Measurements from ENCODE around the gene ZNF513.
"Not testable (repeated sequence)": the region's sequence is repeated elsewhere in the genome, so short reads cannot be mapped to it uniquely, and the experiment has no call there.

ZNF513 gene

DNA sequence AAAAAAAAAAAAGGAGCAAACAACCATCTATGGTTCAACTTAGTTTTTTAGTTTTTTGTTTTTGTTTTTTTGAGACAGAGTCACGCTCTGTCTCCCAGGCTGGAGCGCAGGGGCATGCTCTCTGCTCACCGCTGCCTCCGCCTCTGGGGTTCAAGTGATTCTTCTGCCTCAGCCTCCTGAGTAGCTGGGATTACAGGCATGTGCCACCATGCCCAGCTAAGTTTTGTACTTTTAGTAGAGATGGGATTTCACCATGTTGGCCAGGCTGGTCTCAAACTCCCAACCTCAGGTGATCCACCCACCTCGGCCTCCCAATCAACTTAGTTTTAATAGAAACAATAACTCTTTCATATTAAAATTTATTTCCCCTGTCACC lies 27.2 kb downstream of the ZNF513 start:
- not testable (repeated sequence) for H3K9me3 ChIP-seq (ENCODE audit: insufficient read depth, low read depth, low read length); H3K9ac ChIP-seq (ENCODE audit: low read depth, low read length); H3K4me3 ChIP-seq (ENCODE audit: low read length); H3K27me3 ChIP-seq (ENCODE audit: insufficient read depth, low read length); H3K27ac ChIP-seq (ENCODE audit: low read depth, low read length)
- H3K36me3 ChIP-seq (ENCODE audit: insufficient read depth, low read length) = peaks cover 11% of the 10 kb centered on the region
- 90% methylated on average over 5 of the region's 5 CpGs for WGBS
- H3K4me1 ChIP-seq (ENCODE audit: insufficient read depth, low read length) = peaks cover 19% of the 10 kb centered on the region

DNA sequence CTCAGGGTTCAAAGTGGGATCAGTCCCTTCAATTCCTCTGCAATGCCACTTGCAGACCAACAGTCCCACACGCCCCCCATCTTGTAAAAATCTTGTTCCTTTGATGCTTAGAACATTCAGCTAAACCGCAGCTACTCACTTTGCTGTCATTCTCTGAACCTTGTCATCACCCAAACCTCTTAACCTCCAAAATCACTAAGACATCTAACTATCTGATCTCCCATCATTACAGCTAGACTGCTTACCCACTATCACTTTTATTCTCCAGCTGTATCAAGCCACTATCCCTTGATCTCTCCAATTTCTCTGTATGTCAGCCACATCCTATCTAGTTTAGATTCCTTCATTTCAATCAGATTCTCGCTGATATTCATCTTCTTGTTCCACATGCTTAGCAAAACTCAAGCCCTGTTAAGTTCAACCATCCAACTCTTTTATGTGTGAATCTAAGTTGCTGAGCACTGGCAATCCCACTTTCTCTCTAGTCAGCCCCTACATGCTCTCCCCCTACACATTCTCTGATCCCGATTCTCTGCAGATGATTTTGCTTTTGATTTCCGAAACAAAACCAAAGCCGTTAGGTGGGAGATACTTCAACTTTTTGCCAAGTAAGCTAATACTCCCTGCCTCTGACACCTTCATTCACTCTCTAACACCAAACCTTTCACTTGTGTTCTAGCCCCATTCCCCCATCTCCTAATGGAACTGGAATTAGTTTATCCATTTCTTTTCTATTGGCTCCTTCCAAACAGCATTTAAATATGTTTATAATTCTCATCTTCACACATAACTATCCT lies 28.5 kb downstream of the ZNF513 start:
- Histone ChIP-seq H3K9ac (ENCODE audit: low read depth, low read length) (no peak overlapping the region), H3K27me3 (ENCODE audit: insufficient read depth, low read length) (no peaks in the 10 kb centered on the region), H3K4me1 (ENCODE audit: insufficient read depth, low read length) (peaks cover 19% of the 10 kb centered on the region), H3K4me3 (ENCODE audit: low read length) (no peak overlapping the region), H3K27ac (ENCODE audit: low read depth, low read length) (no peak overlapping the region), H3K9me3 (ENCODE audit: insufficient read depth, low read depth, low read length) (no peaks in the 10 kb centered on the region), H3K36me3 (ENCODE audit: insufficient read depth, low read length) (peaks cover 11% of the 10 kb centered on the region)
- 93% methylated on average over 6 of the region's 6 CpGs for WGBS

DNA sequence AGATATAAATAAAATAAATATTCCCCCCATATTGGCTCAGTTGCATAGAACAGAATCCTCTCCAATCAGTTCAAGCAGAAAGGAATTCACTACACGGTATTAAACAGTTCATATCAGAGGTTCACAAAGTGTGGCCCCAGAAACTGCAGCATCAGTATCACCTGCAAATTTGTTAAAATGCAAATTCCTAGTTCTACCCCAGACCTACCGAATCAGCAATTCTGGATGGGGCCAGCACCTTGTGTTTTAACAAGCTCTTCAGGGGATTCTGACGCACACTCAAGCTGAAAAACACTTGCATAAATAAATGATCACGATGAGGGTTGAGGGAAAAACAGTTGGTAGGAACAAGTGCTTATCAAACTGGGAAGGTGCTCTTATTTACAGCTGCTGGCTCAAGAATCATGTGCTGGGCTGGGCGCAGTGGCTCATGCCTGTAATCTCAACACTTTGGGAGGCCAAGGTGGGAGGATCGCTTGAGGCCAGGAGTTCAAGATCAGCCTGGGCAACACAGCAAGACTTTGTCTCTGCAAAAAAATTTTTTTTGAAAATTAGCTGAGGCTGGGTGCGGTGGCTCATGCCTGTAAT lies 30.3 kb downstream of the ZNF513 start:
- no peaks in the 10 kb centered on the region for H3K9me3 ChIP-seq (ENCODE audit: insufficient read depth, low read depth, low read length)
- WGBS = 93% methylated on average over 7 of the region's 7 CpGs

DNA sequence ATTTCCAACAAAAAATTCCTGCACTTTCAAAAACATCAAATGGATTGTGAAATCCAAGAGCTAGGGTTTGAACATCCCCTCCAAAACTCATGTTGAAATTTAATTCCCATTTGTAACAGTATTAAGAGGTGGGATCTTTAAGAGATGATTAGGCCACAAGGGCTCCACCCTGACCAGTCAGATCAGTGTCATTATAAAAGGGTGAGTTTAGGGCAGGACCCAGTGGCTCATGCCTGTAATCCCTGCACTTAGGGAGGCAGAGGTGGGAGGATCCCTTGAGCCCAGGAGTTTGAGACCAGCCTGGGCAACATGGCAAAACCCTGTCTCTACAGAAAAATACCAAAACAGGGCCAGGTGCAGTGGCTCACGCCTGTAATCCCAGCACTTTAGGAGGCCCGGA lies 32.9 kb downstream of the ZNF513 start:
- H3K9ac ChIP-seq (ENCODE audit: low read depth, low read length) = no peak overlapping the region
- peaks cover 19% of the 10 kb centered on the region for H3K36me3 ChIP-seq (ENCODE audit: insufficient read depth, low read length)
- H3K27me3 ChIP-seq (ENCODE audit: insufficient read depth, low read length) = no peaks in the 10 kb centered on the region
- 0 out of 2 replicates have a peak, but pooled peaks cover 2% of the 10 kb centered on the region for H3K4me1 ChIP-seq (ENCODE audit: insufficient read depth, low read length)
- WGBS = 94% methylated on average over 2 of the region's 2 CpGs
- H3K4me3 ChIP-seq (ENCODE audit: low read length) = no peak overlapping the region
- H3K9me3 ChIP-seq (ENCODE audit: insufficient read depth, low read depth, low read length) = no peaks in the 10 kb centered on the region
- H3K27ac ChIP-seq (ENCODE audit: low read depth, low read length) = no peak overlapping the region

More for the DNA sequence above, 30.3 kb downstream of the ZNF513 start:
- no peak overlapping the region for H3K27ac ChIP-seq (ENCODE audit: low read depth, low read length)
- H3K27me3 ChIP-seq (ENCODE audit: insufficient read depth, low read length) = no peaks in the 10 kb centered on the region
- no peak overlapping the region for H3K4me3 ChIP-seq (ENCODE audit: low read length)
- H3K36me3 ChIP-seq (ENCODE audit: insufficient read depth, low read length) = peaks cover 11% of the 10 kb centered on the region
- peaks cover 19% of the 10 kb centered on the region for H3K4me1 ChIP-seq (ENCODE audit: insufficient read depth, low read length)
- no peak overlapping the region for H3K9ac ChIP-seq (ENCODE audit: low read depth, low read length)

DNA sequence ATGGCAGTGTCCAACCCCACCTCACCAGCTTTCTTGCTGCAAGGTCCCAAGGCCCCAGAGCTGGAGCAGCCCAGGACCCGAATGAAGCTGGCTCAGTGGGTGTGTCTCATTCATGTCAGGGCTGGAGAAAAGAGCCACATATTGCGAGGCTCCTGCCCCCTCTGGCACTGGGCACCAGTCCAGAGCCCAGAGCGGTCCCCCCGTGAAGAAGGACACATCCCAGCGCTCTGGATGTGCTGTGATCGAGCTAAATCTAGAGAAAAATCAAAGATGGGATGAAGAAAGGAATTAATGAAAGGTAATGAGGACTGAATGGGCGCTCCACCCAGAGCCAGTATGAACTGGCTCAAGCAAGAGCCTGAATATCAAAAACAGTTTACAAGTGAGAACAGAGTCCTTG lies 44.4 kb downstream of the ZNF513 start:
- H3K27me3 ChIP-seq (ENCODE audit: insufficient read depth, low read length) = no peaks in the 10 kb centered on the region
- H3K27ac ChIP-seq (ENCODE audit: low read depth, low read length) = no peak overlapping the region
- H3K9me3 ChIP-seq (ENCODE audit: insufficient read depth, low read depth, low read length) = no peaks in the 10 kb centered on the region
- 94% methylated on average over 7 of the region's 7 CpGs for WGBS
- no peak overlapping the region for H3K9ac ChIP-seq (ENCODE audit: low read depth, low read length)
- peaks cover 90% of the 10 kb centered on the region for H3K36me3 ChIP-seq (ENCODE audit: insufficient read depth, low read length)
- H3K4me3 ChIP-seq (ENCODE audit: low read length) = no peak overlapping the region
- H3K4me1 ChIP-seq (ENCODE audit: insufficient read depth, low read length) = no peaks in the 10 kb centered on the region

DNA sequence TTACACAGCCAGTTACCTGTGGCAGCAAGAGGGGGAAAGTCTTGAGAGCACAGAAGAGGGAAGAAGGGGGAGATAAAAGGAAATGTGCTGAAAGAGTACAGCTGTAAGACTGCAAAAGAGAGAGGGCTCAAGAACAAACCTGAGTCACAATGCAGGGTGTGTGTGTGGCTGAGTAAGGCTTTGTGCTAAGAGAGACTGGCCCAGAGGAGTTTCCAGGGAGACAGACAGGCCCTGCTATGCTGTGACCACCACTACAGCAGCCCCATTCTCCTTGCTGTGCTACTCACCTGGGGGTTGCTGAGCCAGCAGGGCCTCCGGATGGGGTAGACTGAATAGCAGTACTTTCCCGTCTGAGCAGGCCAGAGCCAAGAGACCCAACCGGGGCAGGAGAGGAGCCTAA lies 45.2 kb downstream of the ZNF513 start:
- WGBS = 91% methylated on average over 3 of the region's 3 CpGs
- Histone ChIP-seq H3K27ac (ENCODE audit: low read depth, low read length) (no peak overlapping the region), H3K9ac (ENCODE audit: low read depth, low read length) (no peak overlapping the region)

More for the DNA sequence above, 45.2 kb downstream of the ZNF513 start:
- Histone ChIP-seq H3K27me3 (ENCODE audit: insufficient read depth, low read length) (no peaks in the 10 kb centered on the region), H3K4me3 (ENCODE audit: low read length) (no peak overlapping the region), H3K4me1 (ENCODE audit: insufficient read depth, low read length) (no peaks in the 10 kb centered on the region), H3K9me3 (ENCODE audit: insufficient read depth, low read depth, low read length) (no peaks in the 10 kb centered on the region), H3K36me3 (ENCODE audit: insufficient read depth, low read length) (peaks cover 90% of the 10 kb centered on the region)

Measured in HUES64 (cell line).